HCT116 (cell line): Measurements from ENCODE around the gene NOL9. TPM values are rescaled to one million over a fixed set of nuclear protein-coding genes. Genes with fewer than 3 reads are reported as not detected.

ENCODE experiments used
- ATAC-seq: fragments of 200-7000 bp; cut with Tn5 transposase; 2 replicates; pipeline ENCODE4 v1.9.1; 2020; ENCODE audit warnings: mild to moderate bottlenecking, moderate library complexity
- BruUV-seq: library from RNA; stranded (reverse); fragments of 400-500 nt; replicated peaks from 2 replicates; lab custom pipeline; 2021; lab: Mats Ljungman, UMichigan
- CTCF ChIA-PET: fragments of 300-600 bp; sonication (Branson Sonifier 250); formaldehyde crosslinking; loops from one replicate; lab custom pipeline; 2021; ENCODE audit warnings: antibody characterized with exemption; lab: Charles Lee
- POLR2A ChIA-PET: fragments of 300-600, 350-600 bp; sonication (Branson Sonifier 250); formaldehyde crosslinking; loops from one replicate; lab custom pipeline; 2021; ENCODE audit warnings: antibody characterized with exemption; lab: Charles Lee
- RAD21 ChIA-PET, 2 experiments: fragments of 300-600 bp; sonication (Branson Sonifier 250); formaldehyde crosslinking; loops; one replicate each; lab custom pipeline; 2023; ENCODE audit warnings: low total read pairs in 2 of 2; ENCODE audit not compliant: uncharacterized antibody in 2 of 2, unreplicated experiment in 2 of 2, low non-redundant PET in 1 of 2; lab: Charles Lee
- DNase-seq: peaks from one replicate; pipeline ENCODE4 v3.0.0-alpha.2; 2010; ENCODE audit warnings: low read depth, low spot score
- H2AFZ ChIP-seq: fragments of 200-600 bp; shearing (Covaris generic), sonication (generic); 2 replicates; pipeline ENCODE4 v1.6.1; 2017; ENCODE audit warnings: low read depth, mixed run types, mixed read lengths, antibody characterized with exemption, low read length; ENCODE audit not compliant: poor library complexity, severe bottlenecking
- H3K27ac ChIP-seq: 2 replicates; pipeline ENCODE4 v1.5.1; 2012; ENCODE audit warnings: low read depth, low read length
- H3K27me3 ChIP-seq: fragments of 200-600 bp; sonication (generic); 2 replicates; pipeline ENCODE4 v1.6.1; 2016; ENCODE audit warnings: mixed run types, low read length, mixed read lengths; ENCODE audit not compliant: insufficient read depth
- H3K36me3 ChIP-seq, 2 experiments: fragments of 200-500 bp in 1 of 2; fragments of 200-600 bp in 1 of 2; sonication (Bioruptor generic) in 1 of 2; sonication (generic) in 1 of 2; 2 replicates each; pipeline versions ENCODE4 v1.5.1 to v1.6.1; 2014 to 2016; ENCODE audit warnings: low read length in 2 of 2, inconsistent platforms in 1 of 2, mixed read lengths in 1 of 2, mixed run types in 1 of 2; ENCODE audit not compliant: insufficient read depth in 2 of 2, control insufficient read depth in 1 of 2
- H3K4me1 ChIP-seq, 2 experiments: fragments of 200-600 bp in 1 of 2; sonication (generic) in 1 of 2; 2 replicates each; pipeline versions ENCODE4 v1.5.1 to v1.6.1; 2012 to 2017; ENCODE audit warnings: low read length in 2 of 2, inconsistent platforms in 1 of 2, mild to moderate bottlenecking in 1 of 2, mixed read lengths in 1 of 2, mixed run types in 1 of 2, moderate library complexity in 1 of 2; ENCODE audit not compliant: insufficient read depth in 2 of 2, control insufficient read depth in 1 of 2
- H3K4me2 ChIP-seq: fragments of 200-600 bp; sonication (generic); 2 replicates; pipeline ENCODE4 v1.6.1; 2017; ENCODE audit warnings: mixed run types, low read length, mixed read lengths
- H3K4me3 ChIP-seq, 2 experiments: fragments of 200-600 bp in 1 of 2; sonication (generic) in 1 of 2; replicated peaks in 1 of 2; 2 replicates each; pipeline ENCODE4 v1.5.1; 2011 to 2016; ENCODE audit warnings: low read length in 2 of 2, control low read depth in 1 of 2, low read depth in 1 of 2, mild to moderate bottlenecking in 1 of 2, mixed read lengths in 1 of 2, mixed run types in 1 of 2
- H3K79me2 ChIP-seq: fragments of 200-600 bp; sonication (generic); 2 replicates; pipeline ENCODE4 v1.6.1; 2017; ENCODE audit warnings: mild to moderate bottlenecking, mixed run types, low read length, moderate library complexity, mixed read lengths; ENCODE audit not compliant: insufficient read depth
- H3K9ac ChIP-seq: fragments of 200-600 bp; sonication (generic); 2 replicates; pipeline ENCODE4 v1.6.1; 2016; ENCODE audit warnings: low read length, mixed read lengths
- H3K9me2 ChIP-seq: fragments of 200-600 bp; sonication (generic), shearing (Covaris generic); 2 replicates; pipeline ENCODE4 v1.6.1; 2017; ENCODE audit warnings: mixed run types, mild to moderate bottlenecking, moderate library complexity; ENCODE audit not compliant: insufficient read depth
- H3K9me3 ChIP-seq, 2 experiments: fragments of 200-500 bp in 1 of 2; fragments of 200-600 bp in 1 of 2; sonication (Bioruptor generic) in 1 of 2; sonication (generic) in 1 of 2; 2 replicates each; pipeline ENCODE4 v1.6.1; 2014 to 2017; ENCODE audit warnings: low read length in 2 of 2, mixed read lengths in 2 of 2, inconsistent platforms in 1 of 2, low read depth in 1 of 2, mild to moderate bottlenecking in 1 of 2, mixed run types in 1 of 2, moderate library complexity in 1 of 2; ENCODE audit not compliant: control insufficient read depth in 1 of 2, insufficient read depth in 1 of 2
- H4K20me1 ChIP-seq: fragments of 200-600 bp; sonication (generic), shearing (Covaris generic); 2 replicates; pipeline ENCODE4 v1.6.1; 2017; ENCODE audit warnings: mixed run types, mild to moderate bottlenecking, moderate library complexity; ENCODE audit not compliant: insufficient read depth
- CBX3 ChIP-seq: IDR thresholded peaks from 2 replicates; pipeline ENCODE4 v1.6.1; 2012; ENCODE audit warnings: low read depth
- EZH2 ChIP-seq: fragments of 200-600 bp; sonication (generic); IDR thresholded peaks from 2 replicates; pipeline ENCODE4 v1.6.1; 2017; ENCODE audit warnings: antibody characterized with exemption, mixed run types
- MAX ChIP-seq: IDR thresholded peaks from 2 replicates; pipeline ENCODE4 v1.6.1; 2012
- POLR2A ChIP-seq: IDR thresholded peaks from 2 replicates; pipeline ENCODE4 v1.7.0; 2011; ENCODE audit warnings: borderline replicate concordance; ENCODE audit not compliant: insufficient read depth, insufficient read length; ENCODE audit errors: extremely low read depth
- POLR2AphosphoS5 ChIP-seq: IDR thresholded peaks from 2 replicates; pipeline ENCODE4 v1.6.1; 2011; ENCODE audit warnings: mild to moderate bottlenecking, low read depth, low read length, moderate library complexity
- SIN3A ChIP-seq: IDR thresholded peaks from 2 replicates; pipeline ENCODE4 v1.6.1; 2012; ENCODE audit warnings: low read depth
- SP1 ChIP-seq: IDR thresholded peaks from 2 replicates; pipeline ENCODE4 v1.6.1; 2012; ENCODE audit warnings: low read depth
- SRF ChIP-seq: IDR thresholded peaks from 2 replicates; pipeline ENCODE4 v1.6.1; 2012; ENCODE audit warnings: low read depth
- TCF7L2 ChIP-seq: IDR thresholded peaks from 2 replicates; pipeline ENCODE4 v1.7.0; 2011; ENCODE audit warnings: borderline replicate concordance, inconsistent platforms; ENCODE audit not compliant: insufficient read depth, insufficient read length; ENCODE audit errors: extremely low read depth
- YY1 ChIP-seq: IDR thresholded peaks from 2 replicates; pipeline ENCODE4 v1.6.1; 2011; ENCODE audit warnings: low read length, low read depth, moderate library complexity, mild to moderate bottlenecking; ENCODE audit not compliant: insufficient replicate concordance; ENCODE audit errors: extremely low read depth
- ZNF274 ChIP-seq: fragments of 200-500 bp; sonication (Bioruptor generic); IDR thresholded peaks from 2 replicates; pipeline ENCODE4 v1.6.1; 2014; ENCODE audit warnings: mild to moderate bottlenecking, low read depth, low read length, inconsistent platforms
- intact Hi-C: fragments of 100-400 bp; cut with micrococcal nuclease; formaldehyde crosslinking; loops from 2 replicates; pipeline ENCODE4 v1.10.0; 2022
- total RNA-seq: library from RNA; stranded (reverse); gene quantifications from one replicate; pipeline ENCODE4 v1.2.1, GENCODE V29; 2021; ENCODE audit not compliant: unreplicated experiment
- TF ChIP-seq, protein P1 (sequence below), 3 experiments: fragments of 200-600 bp in 1 of 3; sonication (generic) in 1 of 3; IDR thresholded peaks in 2 of 3; conservative IDR thresholded peaks in 1 of 3; 2 replicates each; pipeline ENCODE4 v1.5.1; 2012 to 2017; ENCODE audit warnings: low read depth in 2 of 3, low read length in 2 of 3, antibody characterized with exemption in 1 of 3, borderline replicate concordance in 1 of 3, control low read depth in 1 of 3, mild to moderate bottlenecking in 1 of 3, mixed read lengths in 1 of 3, mixed run types in 1 of 3, moderate library complexity in 1 of 3; ENCODE audit not compliant: insufficient read depth in 1 of 3
- TF ChIP-seq, protein P2 (sequence below): IDR thresholded peaks from 2 replicates; pipeline ENCODE4 v1.6.1; 2011; ENCODE audit warnings: mild to moderate bottlenecking, low read length, moderate library complexity; ENCODE audit not compliant: insufficient replicate concordance; ENCODE audit errors: extremely low read depth
- TF ChIP-seq, protein P3 (sequence below): IDR thresholded peaks from 2 replicates; pipeline ENCODE4 v1.6.1; 2012

NOL9 gene
- total RNA-seq, 1 experiment from 2014 or later: 46.4 TPM

DNA sequence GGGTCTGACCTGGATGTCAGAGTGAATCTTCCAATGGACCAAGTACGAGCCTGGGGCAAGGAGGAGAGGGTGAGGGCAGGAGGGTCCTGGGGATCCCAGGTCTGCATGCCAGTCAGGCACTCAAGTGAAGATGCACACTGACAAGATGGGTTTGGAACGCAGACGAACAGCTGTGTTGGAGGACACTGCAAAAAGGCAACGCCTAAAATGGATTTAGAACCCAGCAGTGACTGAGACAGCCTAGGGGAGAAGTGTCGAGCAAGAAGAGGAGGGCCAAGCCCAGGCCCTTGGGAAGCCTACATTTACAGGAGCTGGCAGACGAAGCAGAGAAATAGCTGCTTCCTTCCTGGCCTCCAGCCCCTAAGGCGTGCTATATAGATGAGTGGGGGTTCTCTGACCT lies 25.8 kb downstream of the NOL9 start:
- DNase-seq (no peak), ATAC-seq (no peak)
- intact Hi-C loops: no loop called here
- H3K27ac ChIP-seq: no peak overlapping the region
- BruUV-seq: no TSS peak
- no peaks in the 10 kb centered on the region for H3K9me3 ChIP-seq
- H3K27me3 ChIP-seq: no peaks in the 10 kb centered on the region
- ChIA-PET POLR2A (no interaction called here), RAD21 (no interaction called here), CTCF (no interaction called here)
- no peaks in the 10 kb centered on the region for H4K20me1 ChIP-seq
- peaks cover 35 to 54% of the 10 kb centered on the region in 2 experiments for H3K36me3 ChIP-seq
- H3K9me2 ChIP-seq: no peaks in the 10 kb centered on the region
- TF ChIP-seq SIN3A: no peak
- no peak for TF ChIP-seq EZH2
- TF ChIP-seq, protein P1, sequence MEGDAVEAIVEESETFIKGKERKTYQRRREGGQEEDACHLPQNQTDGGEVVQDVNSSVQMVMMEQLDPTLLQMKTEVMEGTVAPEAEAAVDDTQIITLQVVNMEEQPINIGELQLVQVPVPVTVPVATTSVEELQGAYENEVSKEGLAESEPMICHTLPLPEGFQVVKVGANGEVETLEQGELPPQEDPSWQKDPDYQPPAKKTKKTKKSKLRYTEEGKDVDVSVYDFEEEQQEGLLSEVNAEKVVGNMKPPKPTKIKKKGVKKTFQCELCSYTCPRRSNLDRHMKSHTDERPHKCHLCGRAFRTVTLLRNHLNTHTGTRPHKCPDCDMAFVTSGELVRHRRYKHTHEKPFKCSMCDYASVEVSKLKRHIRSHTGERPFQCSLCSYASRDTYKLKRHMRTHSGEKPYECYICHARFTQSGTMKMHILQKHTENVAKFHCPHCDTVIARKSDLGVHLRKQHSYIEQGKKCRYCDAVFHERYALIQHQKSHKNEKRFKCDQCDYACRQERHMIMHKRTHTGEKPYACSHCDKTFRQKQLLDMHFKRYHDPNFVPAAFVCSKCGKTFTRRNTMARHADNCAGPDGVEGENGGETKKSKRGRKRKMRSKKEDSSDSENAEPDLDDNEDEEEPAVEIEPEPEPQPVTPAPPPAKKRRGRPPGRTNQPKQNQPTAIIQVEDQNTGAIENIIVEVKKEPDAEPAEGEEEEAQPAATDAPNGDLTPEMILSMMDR (IDR thresholded peaks at IDR 0.05 in 2 of 3, conservative IDR thresholded peaks at IDR 0.05 in 1 of 3; ENCODE audit: borderline replicate concordance in 1 of 3, insufficient read depth in 1 of 3, low read depth in 2 of 3, low read length in 2 of 3): no peak
- TF ChIP-seq, protein P2, sequence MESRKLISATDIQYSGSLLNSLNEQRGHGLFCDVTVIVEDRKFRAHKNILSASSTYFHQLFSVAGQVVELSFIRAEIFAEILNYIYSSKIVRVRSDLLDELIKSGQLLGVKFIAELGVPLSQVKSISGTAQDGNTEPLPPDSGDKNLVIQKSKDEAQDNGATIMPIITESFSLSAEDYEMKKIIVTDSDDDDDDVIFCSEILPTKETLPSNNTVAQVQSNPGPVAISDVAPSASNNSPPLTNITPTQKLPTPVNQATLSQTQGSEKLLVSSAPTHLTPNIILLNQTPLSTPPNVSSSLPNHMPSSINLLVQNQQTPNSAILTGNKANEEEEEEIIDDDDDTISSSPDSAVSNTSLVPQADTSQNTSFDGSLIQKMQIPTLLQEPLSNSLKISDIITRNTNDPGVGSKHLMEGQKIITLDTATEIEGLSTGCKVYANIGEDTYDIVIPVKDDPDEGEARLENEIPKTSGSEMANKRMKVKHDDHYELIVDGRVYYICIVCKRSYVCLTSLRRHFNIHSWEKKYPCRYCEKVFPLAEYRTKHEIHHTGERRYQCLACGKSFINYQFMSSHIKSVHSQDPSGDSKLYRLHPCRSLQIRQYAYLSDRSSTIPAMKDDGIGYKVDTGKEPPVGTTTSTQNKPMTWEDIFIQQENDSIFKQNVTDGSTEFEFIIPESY: no peak
- no peak for TF ChIP-seq SRF
- no peak for TF ChIP-seq TCF7L2
- no peak for TF ChIP-seq POLR2A
- no peak for TF ChIP-seq SP1
- no peak for TF ChIP-seq YY1
- no peak for TF ChIP-seq ZNF274
- no peak for TF ChIP-seq MAX
- TF ChIP-seq POLR2AphosphoS5: no peak
- TF ChIP-seq, protein P3, sequence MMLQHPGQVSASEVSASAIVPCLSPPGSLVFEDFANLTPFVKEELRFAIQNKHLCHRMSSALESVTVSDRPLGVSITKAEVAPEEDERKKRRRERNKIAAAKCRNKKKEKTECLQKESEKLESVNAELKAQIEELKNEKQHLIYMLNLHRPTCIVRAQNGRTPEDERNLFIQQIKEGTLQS: no peak
- TF ChIP-seq CBX3: no peak
- no peak overlapping the region for H3K4me3 ChIP-seq
- no peak overlapping the region for H2AFZ ChIP-seq
- H3K4me2 ChIP-seq: no peak overlapping the region
- H3K9ac ChIP-seq: no peak overlapping the region
- peaks cover 0 to 4% of the 10 kb centered on the region in 2 experiments; a peak in 1 of 4 replicates for H3K4me1 ChIP-seq
- H3K79me2 ChIP-seq: peaks cover 2% of the 10 kb centered on the region; the same call in 1 of the 2 replicates
